HG03108 (cell line): ENCODE measurements around the gene CA11.

Experiments
- ATAC-seq: cut with Tn5 transposase; IDR thresholded peaks from one replicate; pipeline ENCODE4 v1.9.1; 2021; ENCODE audit warnings: moderate library complexity; ENCODE audit not compliant: unreplicated experiment

Gene CA11

GRCh38 chr19:48614436-48615230 is 31.4 kb downstream of the CA11 start, which contains the start of gene FAM83E:
Gene FAM83E, minus strand, starts transcription at chr19:48615076. Its CDS starts 1,704 bp downstream, at chr19:48613372.
- ATAC-seq: no peak

DNA sequence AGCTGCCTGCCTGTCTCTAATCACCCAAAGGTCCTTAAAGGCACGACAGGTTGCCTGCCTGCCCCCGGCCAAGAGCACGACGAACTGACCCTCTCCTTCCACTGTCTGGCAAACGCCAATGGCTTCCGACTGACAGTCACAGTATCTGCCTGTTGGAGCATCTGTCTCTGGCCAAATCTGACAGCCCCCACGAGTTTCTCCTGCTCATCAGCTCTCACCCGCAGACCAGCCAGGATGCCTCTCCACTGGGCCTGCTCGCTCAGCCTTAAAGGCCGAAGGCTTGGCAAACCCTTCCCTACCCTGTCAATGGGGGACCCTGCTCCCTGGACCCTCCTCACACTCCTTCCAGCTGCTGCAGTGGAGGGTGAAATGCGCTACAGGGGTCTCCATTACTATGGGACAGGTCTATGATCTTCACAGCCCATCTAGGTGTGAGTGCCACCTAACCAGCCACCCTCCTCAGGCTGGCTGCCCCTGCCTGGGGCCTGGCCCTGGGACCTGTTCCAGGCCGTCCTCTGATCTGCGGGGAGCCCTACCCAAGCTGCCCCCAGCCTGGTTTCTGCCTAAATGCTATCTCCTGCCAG is 32.0 kb downstream of the CA11 start:
- no peak for ATAC-seq

DNA sequence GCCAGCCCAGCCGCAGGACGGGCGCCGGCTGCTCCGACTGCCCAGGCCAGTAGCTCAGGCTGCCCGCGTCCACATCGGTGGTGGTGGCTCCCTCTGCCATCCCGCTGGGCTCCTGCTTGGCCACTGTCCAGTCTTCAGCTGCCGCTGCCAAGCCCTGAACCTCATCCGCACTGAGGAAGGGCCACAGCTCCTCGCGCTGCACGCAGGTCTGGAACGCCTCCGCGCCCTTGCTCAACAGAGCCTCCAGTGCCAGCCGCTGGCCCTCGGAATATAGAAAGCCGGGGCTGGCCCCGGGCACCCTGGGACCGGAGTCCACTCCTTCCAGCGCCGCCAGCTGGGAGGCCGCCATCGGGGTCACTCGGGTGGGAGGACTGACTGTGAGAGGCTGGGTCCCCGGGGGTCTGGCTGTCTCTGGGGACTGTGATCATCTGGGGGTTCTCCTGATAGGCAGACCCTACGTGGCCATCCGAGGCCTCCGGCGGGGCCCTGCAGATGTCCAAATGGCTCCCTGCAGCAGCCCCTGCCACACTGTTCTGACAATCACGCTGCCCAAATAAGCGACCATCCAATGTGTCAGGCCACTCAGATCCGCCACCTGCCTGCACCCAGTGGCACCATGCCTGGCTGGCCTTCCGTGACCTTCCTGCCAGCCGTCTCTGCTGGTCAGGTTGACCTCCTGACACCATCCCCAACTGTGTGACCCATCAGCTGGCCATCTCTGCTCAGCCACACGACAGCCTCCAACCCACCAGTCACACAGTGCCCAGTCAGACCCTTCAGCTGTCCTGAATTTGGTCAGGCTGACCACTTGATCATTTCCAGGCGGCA is 32.7 kb downstream of the CA11 start:
- no peak for ATAC-seq

DNA sequence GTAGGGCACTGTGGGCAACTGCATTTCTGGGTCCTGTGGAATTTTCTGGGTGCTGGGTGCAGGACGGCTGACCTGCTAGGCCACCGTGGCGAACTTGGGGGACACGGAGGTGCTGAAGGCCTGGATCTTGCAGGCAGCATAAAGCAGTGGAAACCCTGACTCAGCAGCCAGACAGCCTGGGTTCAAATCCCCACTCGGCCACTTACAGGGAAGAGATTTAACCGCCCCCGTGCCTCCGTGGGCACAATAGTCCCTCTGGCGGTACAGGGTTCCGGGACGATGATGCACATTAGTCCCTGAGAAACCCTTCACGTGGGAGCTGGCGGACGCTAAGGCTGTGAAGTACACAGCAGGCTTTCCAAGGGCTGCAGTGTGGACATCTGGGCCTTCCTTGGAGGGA is 34.1 kb downstream of the CA11 start:
- no peak for ATAC-seq

- no peak for ATAC-seq
Measured at GRCh38 chr19:48609571-48610108, 36.3 kb downstream of the CA11 start.

DNA sequence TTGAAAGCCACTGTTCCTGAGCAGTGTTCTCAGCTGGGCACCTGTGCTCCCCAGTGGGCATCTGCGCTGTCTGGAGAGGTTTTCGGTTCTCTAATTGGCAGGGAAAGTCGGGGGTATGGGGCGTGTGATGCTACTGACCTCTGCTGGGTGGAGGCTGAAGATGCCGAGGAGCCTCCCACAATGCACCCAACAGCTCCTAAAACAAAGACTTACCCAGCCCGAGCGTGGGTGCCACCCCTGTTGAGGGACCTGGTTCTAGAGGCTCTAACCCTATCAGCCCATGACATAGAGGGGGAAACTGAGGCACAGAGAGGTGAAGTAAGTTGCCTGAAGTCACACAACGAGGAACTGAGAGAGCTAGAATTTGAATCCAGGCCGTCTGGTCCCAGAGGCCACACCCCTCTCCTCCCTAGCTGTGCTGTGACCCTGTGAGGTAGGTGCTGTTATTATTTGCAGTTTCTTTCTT is 37.2 kb downstream of the CA11 start:
- no peak for ATAC-seq

GRCh38 chr19:48607359-48607755 is 38.6 kb downstream of the CA11 start:
- ATAC-seq: no peak

GRCh38 chr19:48606463-48607358 is 39.3 kb downstream of the CA11 start, which contains the start of gene SPACA4:
Gene SPACA4, plus strand, starts transcription at chr19:48606742. Its CDS starts 237 bp downstream, at chr19:48606979.
- ATAC-seq: no peak

DNA sequence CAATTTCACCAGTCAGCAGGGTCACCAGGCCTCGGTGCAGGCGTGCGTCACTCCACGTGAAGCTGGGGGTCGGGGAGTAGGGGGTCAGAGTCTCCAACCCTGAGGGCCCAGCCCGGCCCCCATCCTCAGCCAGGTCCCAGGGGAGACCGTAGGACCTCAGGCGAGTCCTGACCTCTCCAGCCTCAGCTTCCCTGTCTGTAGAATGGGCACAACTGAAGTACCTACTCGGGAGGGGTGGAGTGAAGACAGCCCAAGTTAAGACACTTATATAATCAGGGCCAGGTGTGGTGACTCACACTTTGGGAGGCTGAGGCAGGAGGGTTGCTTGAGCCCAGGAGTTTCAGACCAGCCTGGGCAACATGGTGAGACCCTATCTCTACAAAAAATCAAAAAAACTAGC is 42.1 kb downstream of the CA11 start:
- ATAC-seq: no peak

- no peak for ATAC-seq
Measured at GRCh38 chr19:48603449-48603848, 42.5 kb downstream of the CA11 start.

DNA sequence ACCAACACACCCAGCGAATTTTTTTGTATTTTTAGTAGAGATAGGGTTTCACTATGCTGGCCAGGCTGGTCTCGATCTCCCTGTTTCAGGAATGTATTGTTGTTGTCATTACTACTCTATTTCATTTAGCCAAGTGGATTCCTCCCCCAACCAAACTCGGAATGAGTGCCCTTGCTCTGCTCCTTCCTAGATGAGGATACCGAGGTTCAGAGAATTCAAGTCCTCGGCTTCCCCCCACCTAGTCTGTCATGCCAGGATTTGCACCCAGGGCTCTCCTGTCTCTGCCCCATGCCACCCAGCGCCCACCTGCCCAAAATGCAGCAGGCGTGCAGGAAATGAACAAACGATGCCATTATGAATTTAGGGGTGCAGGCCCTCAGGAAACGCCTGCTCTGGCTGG is 43.0 kb downstream of the CA11 start:
- no peak for ATAC-seq

DNA sequence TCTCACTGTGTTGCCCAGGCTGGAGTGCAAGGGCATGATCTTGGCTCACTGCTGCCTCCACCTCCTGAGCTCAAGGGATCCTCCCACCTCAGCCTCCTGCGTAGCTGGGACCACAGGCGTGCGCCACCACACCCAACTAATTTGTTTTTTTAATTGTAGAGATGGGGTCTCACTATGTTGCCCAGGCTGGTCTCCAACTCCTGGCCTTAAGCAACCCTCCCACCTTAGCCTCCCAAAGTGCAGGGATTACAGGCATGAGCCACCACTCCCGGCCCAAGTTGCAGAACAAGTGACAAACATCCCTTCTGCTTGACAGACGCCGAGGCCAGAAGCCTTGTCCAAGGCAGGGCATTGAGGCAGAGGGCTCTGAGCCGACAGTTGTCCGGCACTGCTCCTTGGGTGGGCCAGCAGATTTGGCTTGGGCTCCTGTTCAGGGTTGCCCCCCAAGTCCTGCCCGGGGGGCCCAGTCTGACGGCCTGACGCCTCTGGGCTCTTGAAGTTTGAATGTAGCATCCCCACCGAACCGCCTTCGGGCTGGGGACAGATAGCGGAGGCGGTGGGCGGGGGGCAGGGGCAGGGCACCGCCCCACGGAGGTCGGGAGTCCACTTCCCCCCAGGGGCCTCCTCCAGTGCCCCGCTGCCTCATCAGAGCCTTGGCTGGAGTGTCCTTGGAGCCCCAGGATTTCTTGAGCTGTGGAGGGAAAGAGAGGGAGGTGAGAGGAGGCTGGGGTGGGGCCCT is 45.1 kb downstream of the CA11 start:
- ATAC-seq: no peak

DNA sequence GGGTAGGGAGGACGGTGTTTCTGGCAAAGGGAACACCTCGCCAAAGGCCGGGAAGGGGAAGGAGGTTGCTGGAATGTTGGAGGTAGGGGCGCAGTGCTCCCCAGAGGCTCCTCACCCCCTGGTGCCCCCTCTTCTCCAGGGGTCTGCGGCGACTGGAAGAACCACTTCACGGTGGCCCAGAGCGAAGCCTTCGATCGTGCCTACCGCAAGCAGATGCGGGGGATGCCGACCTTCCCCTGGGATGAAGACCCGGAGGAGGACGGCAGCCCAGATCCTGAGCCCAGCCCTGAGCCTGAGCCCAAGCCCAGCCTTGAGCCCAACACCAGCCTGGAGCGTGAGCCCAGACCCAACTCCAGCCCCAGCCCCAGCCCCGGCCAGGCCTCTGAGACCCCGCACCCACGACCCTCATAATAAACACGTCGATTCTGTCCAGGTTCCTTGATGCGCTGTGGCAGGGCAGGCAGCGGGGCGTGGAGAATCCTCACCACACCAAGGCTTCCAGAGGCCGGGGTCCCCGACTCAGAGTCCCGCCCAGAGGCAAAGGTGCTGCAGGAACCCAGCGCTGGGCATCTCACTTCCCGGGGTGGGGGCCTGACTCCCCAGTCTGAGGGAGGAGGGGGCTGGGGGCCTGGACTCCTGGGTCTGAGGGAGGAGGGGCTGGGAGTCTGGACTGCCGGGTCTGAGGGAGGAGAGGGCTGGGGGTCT is 46.8 kb downstream of the CA11 start:
- no peak for ATAC-seq

- no peak for ATAC-seq
Measured at GRCh38 chr19:48596679-48597465, 49.1 kb downstream of the CA11 start.

- ATAC-seq: no peak
Measured at GRCh38 chr19:48596237-48596636, 49.8 kb downstream of the CA11 start.

DNA sequence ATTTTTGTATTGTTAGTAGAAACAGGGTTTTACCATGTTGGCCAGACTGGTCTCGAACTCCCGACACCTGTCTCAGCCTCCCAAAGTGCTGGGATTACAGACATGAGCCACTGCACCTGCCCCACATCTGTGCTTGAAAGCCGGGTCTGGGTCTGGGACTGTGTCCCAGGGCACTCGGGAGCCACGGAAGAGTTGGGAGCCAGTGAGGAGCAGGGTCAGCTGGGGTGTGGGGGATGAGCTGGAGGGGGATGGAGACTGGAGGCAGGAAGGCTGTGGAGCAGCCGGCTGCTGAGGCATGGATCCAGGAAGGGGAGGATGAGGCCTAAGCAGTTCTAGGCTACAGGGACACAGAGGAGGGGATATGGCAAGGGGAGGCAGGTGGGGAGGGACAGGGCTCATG is 50.2 kb downstream of the CA11 start:
- ATAC-seq: no peak

DNA sequence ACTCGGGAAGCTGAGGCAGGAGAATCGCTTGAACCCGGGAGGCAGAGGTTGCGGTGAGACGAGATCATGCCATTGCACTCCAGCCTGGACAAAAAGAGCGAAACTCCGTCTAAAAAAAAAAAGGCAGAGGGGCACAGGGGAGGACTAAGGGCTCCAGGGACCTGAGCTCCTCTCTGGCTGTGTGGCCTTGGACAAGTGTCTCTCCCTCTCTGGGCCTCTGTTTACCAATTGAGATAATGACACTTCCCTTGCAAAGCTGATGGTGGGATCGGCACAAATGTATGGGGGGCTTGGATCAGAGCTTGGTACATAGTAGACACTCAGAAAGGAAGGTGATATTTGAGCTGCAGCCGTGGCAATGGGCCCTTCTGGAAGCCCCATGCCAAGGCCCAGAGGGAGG is 50.8 kb downstream of the CA11 start:
- ATAC-seq: no peak

DNA sequence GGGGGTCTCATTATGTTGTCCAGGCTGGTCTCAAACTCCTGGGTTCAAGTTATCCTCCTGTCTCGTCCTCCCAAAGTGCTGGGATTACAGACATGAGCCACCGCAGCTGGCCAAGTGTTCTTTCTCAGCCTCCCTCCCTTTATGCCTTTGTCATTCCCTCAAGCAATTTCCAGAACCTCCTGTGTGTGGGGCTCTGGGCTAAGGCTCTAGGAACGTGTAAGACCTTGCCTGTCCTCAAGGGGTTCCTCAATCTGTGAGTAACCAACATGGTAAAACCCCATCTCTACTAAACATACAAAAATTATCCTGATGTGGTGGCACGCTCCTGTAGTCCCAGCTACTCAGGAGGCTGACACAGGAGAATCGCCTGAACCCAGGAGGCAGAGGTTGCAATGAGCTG is 55.0 kb downstream of the CA11 start:
- no peak for ATAC-seq
